H1 (cell line): ENCODE data around the gene DGKD. TPM values are rescaled to one million over a fixed set of nuclear protein-coding genes. Genes with fewer than 3 reads are reported as not detected.

Experiments
- CTCF ChIA-PET: fragments of 300-600 bp; sonication (Branson Sonifier 250); formaldehyde crosslinking; loops from one replicate; lab custom pipeline; 2021; ENCODE audit not compliant: partially characterized antibody; lab: Charles Lee
- POLR2A ChIA-PET: fragments of 300-600 bp; sonication (Branson Sonifier 250); formaldehyde crosslinking; loops from one replicate; lab custom pipeline; 2021; ENCODE audit warnings: inconsistent platforms; ENCODE audit not compliant: partially characterized antibody; lab: Charles Lee
- DNase-seq, 2 experiments: peaks; one replicate each; pipeline versions ENCODE4 v3.0.0 to v3.0.0-alpha.2; 2010 to 2022; ENCODE audit warnings: low spot score in 2 of 2, low read depth in 1 of 2, mixed read lengths in 1 of 2
- FAIRE-seq: peaks from 2 replicates; lab custom pipeline; 2011; peaks lifted over from hg19 to GRCh38; lab: Jason Lieb, UNC
- H2AFZ ChIP-seq: 2 replicates; pipeline ENCODE4 v1.8.1; 2012; ENCODE audit warnings: low read length, inconsistent platforms
- H2AK5ac ChIP-seq: 2 replicates; pipeline ENCODE4 v1.6.1; 2013; ENCODE audit warnings: low read depth, low read length
- H2BK120ac ChIP-seq: replicated peaks from 2 replicates; pipeline ENCODE3; 2013; ENCODE audit warnings: low read depth, low read length, inconsistent platforms
- H2BK12ac ChIP-seq: 2 replicates; pipeline ENCODE4 v1.6.1; 2013; ENCODE audit warnings: low read depth, low read length
- H2BK15ac ChIP-seq: 2 replicates; pipeline ENCODE4 v1.6.1; 2013; ENCODE audit warnings: low read length
- H2BK20ac ChIP-seq: 2 replicates; pipeline ENCODE4 v1.6.1; 2013; ENCODE audit warnings: low read length
- H2BK5ac ChIP-seq: 2 replicates; pipeline ENCODE4 v1.6.1; 2013; ENCODE audit warnings: low read depth, low read length
- H3K14ac ChIP-seq: 2 replicates; pipeline ENCODE4 v1.6.1; 2013; ENCODE audit warnings: inconsistent platforms; ENCODE audit not compliant: insufficient read length
- H3K18ac ChIP-seq: 2 replicates; pipeline ENCODE4 v1.6.1; 2013; ENCODE audit warnings: low read length; ENCODE audit errors: extremely low read depth
- H3K23ac ChIP-seq: 2 replicates; pipeline ENCODE4 v1.6.1; 2013; ENCODE audit warnings: inconsistent platforms; ENCODE audit not compliant: insufficient read length
- H3K23me2 ChIP-seq: 2 replicates; pipeline ENCODE4 v1.6.1; 2013; ENCODE audit warnings: low read depth, low read length
- H3K27ac ChIP-seq: 2 replicates; pipeline ENCODE4 v1.6.1; 2011; ENCODE audit warnings: low read depth, low read length, inconsistent platforms
- H3K27me3 ChIP-seq, 4 experiments: replicated peaks in 1 of 4; 1 replicate in 1 of 4; 2 replicates in 3 of 4; pipeline versions ENCODE4 v1.6.1 to v1.8.1; 2011 to 2013; ENCODE audit warnings: low read length in 3 of 4, mild to moderate bottlenecking in 3 of 4, inconsistent platforms in 2 of 4, mixed read lengths in 2 of 4, moderate library complexity in 1 of 4; ENCODE audit not compliant: control insufficient read depth in 3 of 4, insufficient read depth in 3 of 4; ENCODE audit errors: extremely low read depth in 1 of 4
- H3K36me3 ChIP-seq, 4 experiments: 2 replicates each; pipeline versions ENCODE4 v1.6.1 to v1.8.1; 2011 to 2013; ENCODE audit warnings: mild to moderate bottlenecking in 4 of 4, low read length in 3 of 4, moderate library complexity in 2 of 4, control low read depth in 1 of 4, inconsistent platforms in 1 of 4; ENCODE audit not compliant: insufficient read depth in 4 of 4, control insufficient read depth in 2 of 4
- H3K4ac ChIP-seq: replicated peaks from 2 replicates; pipeline ENCODE3; 2013; ENCODE audit warnings: low read length, low read depth, mixed read lengths, inconsistent platforms; ENCODE audit not compliant: insufficient read length
- H3K4me1 ChIP-seq, 4 experiments: replicated peaks in 1 of 4; 1 replicate in 1 of 4; 2 replicates in 3 of 4; pipeline versions ENCODE4 v1.6.1 to v1.8.1; 2011 to 2013; ENCODE audit warnings: low read length in 3 of 4, inconsistent platforms in 2 of 4, mixed read lengths in 1 of 4; ENCODE audit not compliant: insufficient read depth in 4 of 4, control insufficient read depth in 3 of 4
- H3K4me2 ChIP-seq, 2 experiments: 2 replicates each; pipeline versions ENCODE4 v1.6.1 to v1.8.1; 2011 to 2013; ENCODE audit warnings: low read depth in 2 of 2, low read length in 2 of 2, control low read depth in 1 of 2, inconsistent platforms in 1 of 2, mild to moderate bottlenecking in 1 of 2; ENCODE audit not compliant: insufficient read depth in 1 of 2
- H3K4me3 ChIP-seq, 4 experiments: fragments of 200-600, 300-600 bp in 1 of 4; sonication (generic), shearing (Covaris generic), sonication (Bioruptor Twin) in 1 of 4; 2 replicates each; pipeline versions ENCODE4 v1.5.1 to v1.8.1; 2011 to 2016; ENCODE audit warnings: low read length in 4 of 4, low read depth in 3 of 4, control low read depth in 2 of 4, inconsistent platforms in 2 of 4, mild to moderate bottlenecking in 2 of 4, mixed read lengths in 1 of 4, moderate library complexity in 1 of 4; ENCODE audit not compliant: insufficient read depth in 2 of 4; ENCODE audit errors: extremely low read depth in 1 of 4
- H3K56ac ChIP-seq: replicated peaks from 2 replicates; pipeline ENCODE3; 2013; ENCODE audit warnings: low read depth, mild to moderate bottlenecking, mixed read lengths, low read length, inconsistent platforms; ENCODE audit not compliant: insufficient read length
- H3K79me1 ChIP-seq: 2 replicates; pipeline ENCODE4 v1.6.1; 2013; ENCODE audit warnings: low read depth, low read length, control low read depth
- H3K79me2 ChIP-seq, 2 experiments: 2 replicates each; pipeline versions ENCODE4 v1.6.1 to v1.8.1; 2012 to 2013; ENCODE audit warnings: low read length in 2 of 2, mild to moderate bottlenecking in 2 of 2, inconsistent platforms in 1 of 2; ENCODE audit not compliant: insufficient read depth in 2 of 2, control insufficient read depth in 1 of 2
- H3K9ac ChIP-seq, 4 experiments: replicated peaks in 1 of 4; 1 replicate in 1 of 4; 2 replicates in 3 of 4; pipeline versions ENCODE4 v1.6.1 to v1.8.1; 2011 to 2013; ENCODE audit warnings: low read depth in 3 of 4, low read length in 3 of 4, control low read depth in 2 of 4, mild to moderate bottlenecking in 2 of 4, moderate library complexity in 2 of 4, inconsistent platforms in 1 of 4; ENCODE audit errors: extremely low read depth in 1 of 4
- H3K9me3 ChIP-seq, 2 experiments: 2 replicates each; pipeline versions ENCODE4 v1.6.1 to v1.8.1; 2012 to 2013; ENCODE audit warnings: mild to moderate bottlenecking in 2 of 2, moderate library complexity in 2 of 2, control low read depth in 1 of 2, inconsistent platforms in 1 of 2, low read depth in 1 of 2, low read length in 1 of 2, mixed read lengths in 1 of 2; ENCODE audit not compliant: insufficient read depth in 2 of 2
- H4K20me1 ChIP-seq, 2 experiments: replicated peaks in 1 of 2; 2 replicates each; pipeline versions ENCODE3 to v1.8.1; 2011 to 2013; ENCODE audit warnings: inconsistent platforms in 2 of 2, low read length in 2 of 2, mild to moderate bottlenecking in 1 of 2; ENCODE audit not compliant: insufficient read depth in 2 of 2, control insufficient read depth in 1 of 2
- H4K5ac ChIP-seq: 2 replicates; pipeline ENCODE4 v1.6.1; 2013; ENCODE audit warnings: low read length, low read depth, mixed read lengths, inconsistent platforms; ENCODE audit not compliant: insufficient read length
- H4K8ac ChIP-seq: 2 replicates; pipeline ENCODE4 v1.8.0; 2013; ENCODE audit warnings: mild to moderate bottlenecking, moderate library complexity, low read length, inconsistent platforms; ENCODE audit not compliant: insufficient read depth; ENCODE audit errors: extremely low read depth
- H4K91ac ChIP-seq: replicated peaks from 2 replicates; pipeline ENCODE3; 2013; ENCODE audit warnings: low read length, mixed read lengths, inconsistent platforms; ENCODE audit not compliant: insufficient read length
- BRCA1 ChIP-seq: IDR thresholded peaks from 2 replicates; pipeline ENCODE4 v1.6.1; 2012; ENCODE audit warnings: low read depth, low read length, improper control_type of control experiment
- CTCF ChIP-seq, 3 experiments: IDR thresholded peaks; 1 replicate in 2 of 3; 2 replicates in 1 of 3; pipeline versions ENCODE4 v1.5.1 to v1.6.1; 2011; ENCODE audit warnings: low read length in 3 of 3, mild to moderate bottlenecking in 3 of 3, inconsistent platforms in 2 of 3, low read depth in 1 of 3, moderate library complexity in 1 of 3; ENCODE audit not compliant: insufficient read depth in 1 of 3; ENCODE audit errors: control extremely low read depth in 1 of 3
- E2F6 ChIP-seq: IDR thresholded peaks from 2 replicates; pipeline ENCODE4 v1.6.1; 2012; ENCODE audit warnings: inconsistent platforms
- EZH2 ChIP-seq: fragments of 200-600 bp; sonication (generic); IDR thresholded peaks from 2 replicates; pipeline ENCODE4 v1.7.1; 2012; ENCODE audit warnings: low read depth, mild to moderate bottlenecking, moderate library complexity, low read length, inconsistent platforms; ENCODE audit not compliant: severe bottlenecking
- JUND ChIP-seq: IDR thresholded peaks from 2 replicates; pipeline ENCODE4 v1.6.1; 2011; ENCODE audit warnings: mild to moderate bottlenecking, improper control_type of control experiment, low read length
- RFX5 ChIP-seq: IDR thresholded peaks from 2 replicates; pipeline ENCODE4 v1.6.1; 2011; ENCODE audit warnings: low read depth, low read length, improper control_type of control experiment, borderline replicate concordance
- SIRT6 ChIP-seq: IDR thresholded peaks from one replicate; pipeline ENCODE4 v1.7.1; 2012; ENCODE audit warnings: low read length, inconsistent platforms
- SRF ChIP-seq: IDR thresholded peaks from 2 replicates; pipeline ENCODE4 v1.6.1; 2011; ENCODE audit warnings: mild to moderate bottlenecking, low read depth, low read length, moderate library complexity
- WGBS, 2 experiments: shearing (Covaris generic) in 1 of 2; methylation state at CpG; one replicate each; pipeline versions ENCODE4 v1.1.6 to v1.1.7; 2013 to 2015; ENCODE audit warnings: low lambda C conversion rate in 2 of 2, mixed read lengths in 2 of 2, inconsistent platforms in 1 of 2, low coverage in 1 of 2, missing lambda C conversion rate in 1 of 2; ENCODE audit not compliant: insufficient replicate concordance in 2 of 2, insufficient coverage in 1 of 2, insufficient read length in 1 of 2; ENCODE audit errors: extremely low coverage in 1 of 2, missing lambda C conversion rate in 1 of 2; 5-methylcytosine and 5-hydroxymethylcytosine counted together
- polyA plus RNA-seq, 7 experiments: library from polyadenylated mRNA; depleted of rRNA in 3 of 7; stranded (reverse) in 5 of 7; unstranded in 2 of 7; fragments of >200 nt in 5 of 7; fragments of 200-250 nt in 2 of 7; gene quantifications; 1 replicate in 5 of 7; 2 replicates in 1 of 7; 4 replicates in 1 of 7; pipeline versions ENCODE4 v1.2.1 to v1.2.3, GENCODE V29; 2011 to 2013; ENCODE audit warnings: missing spikeins in 2 of 7, mixed read lengths in 2 of 7
- total RNA-seq: library from RNA; stranded (reverse); fragmentation: NEBNext Ultra II Directional; extraction: Animal tissue kit (Norgen Biotek cat#: 25700); gene quantifications from 2 replicates; pipeline ENCODE4 v1.2.1, GENCODE V29; 2021

Gene DGKD
- total and polyA plus RNA-seq, 2 of the 8 experiments (the other 6 are each of a cell fraction or from before 2014, with no cell fraction given), result 7.7 to 30.9 TPM

DNA sequence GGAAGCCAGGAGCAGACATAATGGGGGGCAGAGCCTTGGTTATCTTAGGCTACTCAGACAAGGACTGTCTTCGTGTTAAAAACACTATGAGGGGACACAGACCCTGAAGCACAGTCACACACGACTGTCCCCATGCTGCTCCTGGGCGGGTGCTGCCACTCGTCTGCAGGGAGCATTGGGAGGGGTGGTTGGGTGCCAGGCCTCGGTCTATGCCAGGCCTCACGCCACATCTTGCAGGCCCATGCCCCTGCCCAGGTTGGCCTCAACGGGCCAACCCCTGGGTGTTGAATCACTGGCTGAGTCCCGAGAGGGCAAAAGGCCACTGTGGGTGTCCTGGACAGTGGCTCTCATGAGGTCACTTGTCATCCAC lies 114.4 kb downstream of the DGKD start:
- H4K5ac ChIP-seq, result no peak overlapping the region
- H3K56ac ChIP-seq, result no peak overlapping the region
- no peaks in the 10 kb centered on the region for H3K4me1 ChIP-seq
- no peak overlapping the region for H3K9ac ChIP-seq
- H3K4me3 ChIP-seq, result no peak overlapping the region
- ChIA-PET POLR2A (no interaction called here), CTCF (interaction anchor here (1.2 to 3.2 kb wide), 3 partner anchors 12 to 238 kb away, joined by 3 to 12 read pairs (median 7); no protein-coding TSS in a partner anchor)
- DNase-seq (no peak), FAIRE-seq (no peak)
- no peak overlapping the region for H3K14ac ChIP-seq
- H4K8ac ChIP-seq, result no peak overlapping the region
- no peak overlapping the region for H2AFZ ChIP-seq
- no peak overlapping the region for H2BK20ac ChIP-seq
- no peak overlapping the region for H3K27ac ChIP-seq
- H3K9me3 ChIP-seq, result no peaks in the 10 kb centered on the region
- H2BK5ac ChIP-seq, result no peak overlapping the region
- no peak overlapping the region for H2BK15ac ChIP-seq
- no peaks in the 10 kb centered on the region for H3K79me2 ChIP-seq
- peaks cover under 1 to 11% (median 3%) of the 10 kb centered on the region in 4 experiments; a peak in 5 of 8 replicates for H3K36me3 ChIP-seq
- TF ChIP-seq E2F6, result no peak
- no peak for TF ChIP-seq SIRT6
- no peak for TF ChIP-seq BRCA1
- TF ChIP-seq JUND, result no peak
- TF ChIP-seq EZH2, result no peak
- TF ChIP-seq RFX5, result no peak
- TF ChIP-seq SRF, result no peak
- TF ChIP-seq CTCF (IDR thresholded peaks at IDR 0.05; ENCODE audit: control extremely low read depth in 1 of 3, insufficient read depth in 1 of 3, low read depth in 1 of 3, low read length in 3 of 3), result no peak
- no peak overlapping the region for H2BK12ac ChIP-seq
- H3K4me2 ChIP-seq, result no peak overlapping the region
- H3K23ac ChIP-seq, result no peak overlapping the region
- H3K23me2 ChIP-seq, result no peaks in the 10 kb centered on the region
- no peak overlapping the region for H2BK120ac ChIP-seq
- H3K4ac ChIP-seq, result no peak overlapping the region
- no peak overlapping the region for H4K91ac ChIP-seq
- WGBS, 2 experiments, result 91% methylated on average over 8 of the region's 8 CpGs; no CpG with 5 or more reads in 1 of the 2 experiments
- H4K20me1 ChIP-seq, result peaks cover 0 to 3% of the 10 kb centered on the region in 2 experiments
- H3K27me3 ChIP-seq, result no peaks in the 10 kb centered on the region
- H3K79me1 ChIP-seq, result no peaks in the 10 kb centered on the region
- no peak overlapping the region for H2AK5ac ChIP-seq
- no peak overlapping the region for H3K18ac ChIP-seq
